Measurements from ENCODE around the gene PITPNM3.

Gene PITPNM3

DNA sequence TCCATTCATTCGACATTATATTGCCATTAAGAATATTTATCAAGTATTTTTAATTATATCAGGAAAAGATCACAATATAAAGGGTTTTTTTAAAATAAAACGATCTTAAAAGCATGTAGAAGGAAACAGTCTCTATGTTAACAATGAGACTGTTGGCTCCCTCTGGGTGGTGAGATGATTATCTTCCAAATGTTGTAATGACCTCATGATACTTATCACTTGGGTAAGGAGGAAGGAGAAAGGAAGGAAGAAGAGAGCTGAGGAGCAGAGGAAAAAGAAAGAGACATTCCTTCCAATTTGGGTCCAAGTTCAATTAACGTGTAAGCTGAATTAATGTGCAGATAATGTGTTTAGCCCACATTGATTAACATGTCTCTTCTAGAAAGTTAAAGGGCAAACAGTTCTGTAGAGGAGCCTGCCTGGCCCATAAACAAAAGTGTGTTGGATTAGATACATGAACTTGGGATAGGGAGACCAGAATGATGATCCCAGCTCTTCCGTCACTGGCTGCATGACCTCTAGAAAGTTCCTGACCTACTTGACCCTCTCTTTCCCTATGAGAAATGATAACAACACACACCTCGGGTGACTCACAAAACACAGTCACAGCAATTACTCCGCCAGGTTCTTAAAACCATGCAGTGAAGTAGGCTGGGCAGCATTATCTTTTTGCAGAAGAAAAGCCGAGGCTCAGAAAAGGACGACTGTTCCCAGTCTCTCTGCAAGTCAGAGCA is 80.1 kb downstream of the PITPNM3 start:
- DNase-seq, result no peak

DNA sequence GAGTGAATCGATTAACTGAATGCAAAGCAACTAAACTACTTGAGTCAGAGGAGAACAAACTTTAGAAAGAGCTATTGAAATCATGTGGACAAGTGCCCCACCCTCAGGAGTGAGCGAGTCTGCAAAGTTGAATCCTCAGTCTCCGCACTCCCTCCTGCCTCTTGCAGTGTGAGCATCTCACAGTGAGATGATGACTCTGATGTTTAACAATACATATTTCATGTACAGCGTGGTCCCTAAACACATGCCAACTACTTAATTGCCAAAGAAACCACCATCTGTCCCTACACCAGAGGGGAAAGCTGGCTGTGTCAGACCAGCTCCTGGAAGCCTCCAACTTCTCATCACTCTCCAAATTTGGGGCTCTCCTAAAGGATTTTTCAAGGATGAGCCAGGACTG is 80.9 kb downstream of the PITPNM3 start:
- no peak for DNase-seq

DNA sequence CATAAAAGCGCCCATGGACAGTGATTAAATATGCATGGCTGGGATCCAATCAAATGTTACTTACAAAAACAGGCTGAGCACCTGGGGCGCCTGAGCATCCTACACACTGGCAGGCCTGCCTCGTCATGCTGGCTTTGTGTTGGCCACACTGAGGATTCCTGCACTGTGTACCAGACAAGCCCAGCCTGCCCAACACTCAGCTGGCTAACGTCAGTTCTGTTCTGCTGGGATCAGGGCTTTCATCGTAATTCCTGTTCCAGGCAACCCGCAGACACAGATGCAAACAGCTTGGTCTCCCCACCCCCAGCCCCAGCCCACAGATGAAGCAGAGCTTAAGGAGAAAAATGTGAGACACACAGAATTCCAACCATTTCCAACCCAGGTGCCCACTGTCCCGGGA is 81.4 kb downstream of the PITPNM3 start:
- no peak for DNase-seq

DNA sequence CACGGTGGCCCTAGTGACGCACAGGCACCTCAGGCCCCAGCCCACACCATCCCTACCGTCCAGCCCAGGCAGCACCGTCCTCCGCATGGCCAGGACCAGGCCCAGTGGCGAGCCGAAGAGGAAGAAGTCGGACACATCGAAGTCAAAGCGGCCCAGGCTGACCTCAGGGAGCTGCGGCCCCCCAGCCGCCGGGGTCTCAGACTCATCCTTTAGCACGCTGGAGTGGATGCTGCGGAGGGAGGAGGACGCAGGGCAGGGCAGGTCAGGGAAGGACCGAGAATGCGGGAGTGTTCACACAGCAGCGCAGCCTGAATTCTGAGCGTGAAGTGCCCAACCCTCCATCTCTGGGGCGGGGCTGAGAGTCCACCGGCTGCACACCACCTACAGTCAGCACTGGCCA is 82.0 kb downstream of the PITPNM3 start:
- no peak for DNase-seq

DNA sequence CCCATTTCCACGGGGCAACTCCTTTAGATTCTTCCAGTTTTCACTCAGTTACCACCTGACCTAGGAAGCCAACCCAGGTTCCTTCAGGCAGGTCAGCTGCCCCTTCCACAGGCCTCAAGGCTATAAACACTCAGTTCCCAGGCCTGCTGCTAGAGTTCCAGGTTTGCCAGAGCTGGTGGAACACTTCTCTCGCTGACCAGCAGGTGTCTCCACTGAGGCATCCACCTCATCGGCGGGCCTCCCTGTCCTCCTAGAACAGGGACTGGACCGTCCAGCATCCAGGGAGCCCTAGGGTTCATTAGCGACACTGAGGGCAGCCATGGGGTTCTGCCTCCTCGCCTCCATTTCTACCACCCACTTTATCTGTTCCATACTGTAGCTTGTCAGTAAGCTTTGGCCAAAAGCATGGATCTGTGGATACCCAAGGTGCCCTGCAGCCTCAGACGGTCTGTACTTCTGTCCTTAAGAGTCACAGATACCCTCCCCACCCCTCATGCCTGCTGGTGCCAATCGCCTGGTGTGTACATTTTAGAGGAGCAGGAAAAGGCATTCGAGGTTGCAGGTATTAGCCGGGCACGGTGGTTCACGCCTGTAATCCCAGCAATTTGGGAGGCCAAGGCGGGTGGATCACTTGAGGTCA is 83.1 kb downstream of the PITPNM3 start:
- peak; percentile 58 for DNase-seq

DNA sequence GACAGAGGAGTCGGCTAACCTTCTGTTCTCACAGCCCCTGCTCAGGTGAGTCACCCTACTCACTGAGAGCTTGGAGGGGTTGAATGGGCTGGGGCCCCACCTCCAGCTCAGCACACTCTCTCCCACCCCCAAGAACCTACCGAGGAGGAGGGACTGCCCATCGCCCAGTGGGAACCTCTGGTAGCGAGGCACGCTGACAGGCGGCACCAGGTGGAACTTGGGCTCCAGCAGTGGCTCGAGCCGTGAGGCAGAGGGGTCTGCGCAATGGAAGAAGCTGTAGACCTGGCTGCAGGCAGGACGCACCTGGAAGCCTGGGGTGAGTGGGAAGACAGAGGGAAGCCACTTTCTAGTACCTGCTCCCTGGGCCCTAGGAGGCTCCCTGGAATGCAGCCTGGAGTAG is 83.8 kb downstream of the PITPNM3 start:
- no peak for DNase-seq

DNA sequence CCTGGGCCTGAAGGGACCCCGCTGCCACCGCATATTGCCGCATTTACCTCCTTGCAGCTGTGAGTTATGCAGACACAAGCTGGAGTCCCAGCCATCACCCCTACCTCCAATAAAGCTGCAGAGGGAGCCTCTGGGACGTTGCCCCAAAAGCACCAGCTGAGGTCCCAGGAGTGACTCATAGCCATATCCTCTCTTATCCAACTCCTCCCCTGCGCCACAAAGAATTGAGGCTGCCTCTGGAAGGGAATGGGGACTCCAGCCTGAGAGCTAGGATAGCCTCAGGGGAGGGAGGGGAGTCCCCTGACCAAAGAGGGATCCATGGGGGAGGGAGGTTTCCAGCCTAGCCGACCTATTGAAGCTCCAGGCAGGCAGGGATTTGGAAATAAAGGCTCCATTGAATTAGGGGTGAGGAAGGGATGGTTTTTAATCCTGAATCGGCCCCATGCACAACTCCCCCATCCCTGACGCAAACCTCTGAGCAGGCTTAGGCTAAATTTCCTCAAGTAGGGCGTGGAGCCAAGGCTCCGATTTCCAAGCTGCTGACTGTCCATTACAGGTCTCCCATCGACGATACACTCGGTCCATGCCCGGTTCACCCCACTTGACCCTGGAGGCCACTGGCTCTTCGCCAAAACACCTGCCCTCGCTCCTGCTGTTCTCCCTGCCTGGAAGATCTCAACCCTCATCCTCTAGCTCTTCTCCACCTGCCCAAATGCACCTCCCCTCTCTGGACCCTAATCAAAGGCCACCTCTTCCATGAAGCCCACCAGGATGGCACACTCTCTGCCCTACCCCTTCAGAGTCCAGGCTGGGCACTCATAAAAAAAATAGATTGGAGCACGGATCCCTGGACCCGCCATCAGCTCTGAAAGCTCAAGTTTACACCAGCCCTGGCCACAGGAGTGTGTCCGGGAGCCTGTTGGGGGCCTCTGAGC is 84.6 kb downstream of the PITPNM3 start:
- no peak for DNase-seq

DNA sequence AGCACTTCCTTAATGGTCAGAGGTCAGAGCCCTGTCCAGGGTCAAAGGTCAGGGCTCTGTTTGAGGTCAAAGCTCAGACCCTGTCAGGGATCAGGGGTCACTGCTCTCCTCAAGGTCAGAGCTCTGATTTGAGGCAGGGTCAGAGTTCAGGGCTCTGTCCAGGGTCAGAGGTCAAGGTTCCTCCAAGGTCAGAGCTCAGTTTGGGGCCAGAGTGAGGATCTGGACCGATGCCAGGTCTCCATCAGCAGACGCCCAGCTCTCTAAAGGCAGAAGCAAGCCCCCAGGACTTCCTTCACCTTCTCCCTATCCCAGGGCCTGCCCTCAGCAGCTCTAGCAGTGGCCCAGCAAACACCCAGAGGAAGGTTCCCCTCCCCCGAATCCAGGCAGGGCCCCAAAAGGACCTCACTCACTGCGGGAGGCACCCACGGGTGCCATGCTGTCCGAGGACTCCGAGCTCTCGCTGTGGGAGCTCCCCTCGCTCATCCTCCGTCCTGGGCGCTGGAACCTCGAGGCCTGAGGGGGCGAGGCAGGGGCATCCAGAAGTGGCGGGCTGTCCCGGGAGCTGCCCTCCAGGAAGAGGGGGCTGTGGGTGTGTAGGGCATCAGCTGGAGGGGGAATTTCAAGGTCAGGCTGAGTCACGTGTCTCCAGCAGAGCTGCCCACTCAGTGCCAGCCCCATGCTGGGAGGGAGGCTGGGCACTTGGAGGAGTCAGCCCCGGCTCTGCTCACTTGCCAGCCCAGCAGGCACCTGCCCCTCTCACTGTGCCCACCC is 85.4 kb downstream of the PITPNM3 start:
- DNase-seq, result no peak

DNA sequence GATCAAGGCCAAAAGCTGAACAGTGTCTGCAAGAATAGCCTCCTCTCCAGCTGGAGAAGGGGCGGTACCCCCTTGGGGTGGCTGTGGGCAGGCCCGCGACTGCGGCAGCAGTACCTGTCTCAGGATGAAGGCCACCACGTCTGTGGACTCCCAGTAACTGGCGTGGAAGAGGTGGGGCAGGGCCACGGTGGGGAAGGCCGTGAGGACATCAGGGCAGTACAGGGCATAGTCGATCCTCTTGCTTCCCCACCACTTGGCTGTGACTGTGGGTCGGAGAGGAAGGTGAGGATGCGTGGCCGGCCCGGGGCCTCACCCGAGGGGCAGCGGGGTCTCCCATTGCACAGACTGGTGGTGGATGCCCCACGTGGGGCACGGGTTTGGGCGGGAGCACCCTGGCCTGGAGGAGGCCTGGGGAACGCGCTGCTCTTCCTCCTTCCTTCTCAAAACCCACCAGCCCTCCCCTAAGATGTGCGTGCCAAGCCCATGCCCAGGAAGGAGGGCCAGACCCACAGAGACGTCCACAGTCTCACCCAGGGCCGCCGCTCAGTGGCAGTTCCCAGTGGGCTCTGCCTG is 86.1 kb downstream of the PITPNM3 start:
- DNase-seq, result no peak

DNA sequence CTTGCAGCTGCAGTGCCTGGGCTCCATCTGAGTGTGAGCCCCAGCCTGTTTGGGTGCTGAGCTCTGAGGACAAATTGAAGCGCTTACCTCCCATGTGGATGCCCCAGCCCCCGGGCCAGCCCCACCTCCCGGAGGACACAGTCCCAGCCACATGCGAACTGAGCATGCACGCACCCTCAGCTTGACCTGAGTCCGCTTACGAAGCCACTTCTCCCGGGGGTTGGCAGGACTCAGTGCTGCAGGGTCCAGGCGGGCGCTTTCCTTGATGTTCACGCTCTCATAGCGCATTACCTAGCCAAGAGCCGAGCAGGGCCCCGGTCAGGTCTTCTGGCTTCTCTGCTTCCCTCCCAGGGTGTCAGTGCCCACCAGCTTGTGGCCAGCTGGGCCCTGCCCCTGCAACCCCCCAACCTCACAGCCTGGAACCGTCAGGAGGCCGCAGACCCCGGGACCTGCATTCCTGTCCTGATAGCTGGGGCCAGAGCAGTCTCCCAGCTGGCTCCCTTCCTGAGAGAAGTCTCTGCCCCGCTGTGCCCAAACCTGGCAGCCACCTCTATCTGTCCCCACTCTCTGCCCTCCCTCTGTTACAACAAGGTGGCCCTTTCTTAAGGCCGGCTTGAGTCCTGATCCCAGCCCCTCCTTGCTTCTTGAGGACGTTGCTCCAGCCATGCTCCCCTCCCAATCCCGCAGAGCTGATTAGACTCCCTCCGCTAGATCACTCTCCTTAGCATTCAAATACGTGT is 88.1 kb downstream of the PITPNM3 start:
- no peak for DNase-seq

DNA sequence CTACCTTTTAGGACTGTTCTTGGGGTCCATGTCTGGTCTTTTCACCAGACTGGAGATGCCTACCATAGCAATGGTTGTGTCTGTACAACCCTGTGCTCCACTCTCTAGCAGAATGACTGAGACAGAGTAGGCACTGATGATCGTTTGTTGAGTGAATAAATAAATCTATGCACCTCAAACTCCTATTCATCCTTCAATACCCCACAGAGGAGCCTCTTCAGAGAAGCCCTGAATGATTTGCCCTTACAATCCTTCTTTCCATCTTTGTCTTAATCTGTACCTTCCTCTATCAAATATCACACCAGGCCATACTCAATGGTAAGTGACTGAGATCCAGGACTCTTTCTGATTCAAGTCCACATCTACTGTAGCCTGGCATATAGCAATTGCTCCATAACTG is 88.8 kb downstream of the PITPNM3 start:
- no peak for DNase-seq

DNA sequence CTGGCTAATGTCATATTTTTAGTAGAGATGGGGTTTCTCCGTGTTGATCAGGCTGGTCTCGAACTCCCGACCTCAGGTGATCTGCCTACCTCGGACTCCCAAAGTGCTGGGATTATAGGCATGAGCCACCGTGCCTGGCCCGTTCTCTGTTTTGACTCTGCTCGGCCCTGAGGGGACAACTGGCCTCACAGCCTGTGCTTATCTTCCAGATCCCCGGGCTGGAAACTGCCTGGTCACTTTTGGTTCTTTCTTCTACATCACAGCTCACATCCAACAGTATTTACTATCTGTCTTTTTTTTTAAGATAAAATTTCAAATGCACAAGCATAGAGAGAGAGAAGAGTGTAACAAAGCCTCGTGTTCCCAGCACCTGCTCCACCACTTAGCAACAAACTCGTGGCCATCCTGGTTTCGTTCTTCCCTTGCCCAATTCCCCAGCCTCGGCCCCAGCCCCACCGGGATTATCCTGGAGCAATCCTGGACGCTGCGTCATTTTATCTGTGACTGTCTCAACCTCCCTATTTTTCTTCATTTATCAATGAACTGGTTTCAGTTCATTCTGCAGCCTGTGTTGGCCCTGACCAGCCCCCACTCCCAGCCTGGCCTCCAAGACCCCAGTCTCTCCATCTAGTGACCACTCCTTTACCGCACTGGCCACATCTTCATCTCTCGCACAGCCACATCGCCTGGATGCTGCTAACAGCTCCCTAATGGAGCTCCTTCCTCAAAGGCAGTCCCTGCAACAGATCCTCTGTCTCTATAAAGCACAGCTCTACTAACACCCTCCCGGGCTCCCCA is 91.0 kb downstream of the PITPNM3 start:
- no peak for DNase-seq

DNA sequence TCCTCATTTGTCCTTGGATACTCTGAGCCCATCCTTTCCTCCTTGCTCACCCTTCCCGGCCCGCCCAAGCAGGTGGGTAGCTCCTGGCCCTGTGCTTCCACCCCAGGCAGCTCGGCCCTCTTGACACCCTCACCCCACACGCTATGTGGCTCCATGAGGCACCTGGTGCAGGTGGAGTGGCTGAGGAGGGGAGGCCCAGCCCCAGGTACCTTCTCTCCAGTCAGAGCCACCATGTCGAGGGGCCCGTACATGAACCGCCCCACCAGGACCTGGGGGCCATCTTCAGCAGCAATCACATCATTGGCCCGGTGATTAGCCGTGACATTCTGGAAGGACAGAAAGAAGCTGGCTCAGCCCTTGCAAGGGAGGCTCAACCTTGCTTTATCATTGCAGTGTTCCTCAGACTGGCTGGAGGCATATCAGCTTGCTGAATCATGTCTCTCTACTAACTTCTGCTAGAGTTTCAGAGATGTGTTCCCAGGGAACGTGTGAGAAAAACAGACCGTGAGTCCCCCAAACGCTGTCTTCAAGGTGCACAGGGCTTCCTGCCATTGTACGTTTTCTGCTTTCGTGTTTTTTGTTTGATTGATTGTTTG is 91.8 kb downstream of the PITPNM3 start:
- DNase-seq, result no peak

DNA sequence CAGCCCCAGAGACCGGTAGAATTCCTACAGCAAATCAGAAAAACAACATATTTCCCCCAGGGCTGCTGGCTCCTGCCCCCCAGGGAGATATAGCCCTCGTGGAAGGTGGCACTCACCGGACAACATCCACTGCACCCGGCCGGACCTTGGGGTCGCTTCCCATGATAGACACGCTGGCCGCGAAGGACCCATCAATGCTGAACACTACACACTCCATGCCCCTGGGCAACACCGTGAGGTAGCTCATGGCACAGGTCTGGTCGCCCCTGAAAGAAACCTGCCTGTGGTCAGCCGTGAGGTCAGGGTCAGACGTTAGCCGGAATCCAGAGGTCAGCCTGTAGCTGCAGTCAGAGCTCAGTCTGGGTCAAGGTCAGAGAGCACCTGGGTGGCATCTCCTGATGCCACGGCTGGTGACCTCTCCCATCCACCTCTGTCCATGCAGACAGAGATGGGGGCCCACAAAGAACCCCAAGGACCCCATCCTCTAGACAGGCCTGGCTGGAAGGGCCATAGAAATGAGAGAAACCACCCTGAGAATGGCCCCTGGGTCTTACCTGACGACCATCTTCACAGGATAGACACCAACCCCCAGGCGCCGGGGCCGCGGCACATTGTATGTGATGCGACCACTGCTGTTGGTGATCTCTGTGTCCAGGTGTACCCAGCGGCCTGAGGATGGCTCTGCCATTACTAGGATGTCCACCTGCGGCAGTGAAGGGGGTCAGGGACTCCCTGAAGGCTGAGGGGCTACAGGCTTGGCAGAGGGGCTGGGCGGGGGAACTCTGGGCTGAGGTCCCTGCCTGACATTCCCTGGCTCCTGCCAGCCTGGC is 92.5 kb downstream of the PITPNM3 start:
- no peak for DNase-seq

DNA sequence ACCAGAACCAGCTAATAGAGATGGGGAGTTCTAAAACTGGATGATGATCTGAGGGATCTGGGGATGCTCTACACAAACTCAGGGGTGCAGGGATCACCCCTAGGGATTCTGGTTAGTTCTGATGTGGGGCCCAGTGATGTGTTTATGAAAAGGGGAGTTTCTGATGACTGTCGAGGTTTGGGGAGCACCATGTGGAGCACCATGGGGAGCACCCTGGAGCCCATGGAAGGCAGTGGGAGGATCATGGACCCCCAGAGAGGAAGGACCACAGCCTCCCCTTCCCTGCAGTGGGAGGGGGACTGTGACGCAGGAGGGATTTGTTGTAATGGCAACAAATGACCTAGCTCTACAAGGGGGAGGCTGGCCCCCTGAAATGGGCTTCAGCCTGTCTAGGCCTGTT is 93.7 kb downstream of the PITPNM3 start:
- no peak for DNase-seq

DNA sequence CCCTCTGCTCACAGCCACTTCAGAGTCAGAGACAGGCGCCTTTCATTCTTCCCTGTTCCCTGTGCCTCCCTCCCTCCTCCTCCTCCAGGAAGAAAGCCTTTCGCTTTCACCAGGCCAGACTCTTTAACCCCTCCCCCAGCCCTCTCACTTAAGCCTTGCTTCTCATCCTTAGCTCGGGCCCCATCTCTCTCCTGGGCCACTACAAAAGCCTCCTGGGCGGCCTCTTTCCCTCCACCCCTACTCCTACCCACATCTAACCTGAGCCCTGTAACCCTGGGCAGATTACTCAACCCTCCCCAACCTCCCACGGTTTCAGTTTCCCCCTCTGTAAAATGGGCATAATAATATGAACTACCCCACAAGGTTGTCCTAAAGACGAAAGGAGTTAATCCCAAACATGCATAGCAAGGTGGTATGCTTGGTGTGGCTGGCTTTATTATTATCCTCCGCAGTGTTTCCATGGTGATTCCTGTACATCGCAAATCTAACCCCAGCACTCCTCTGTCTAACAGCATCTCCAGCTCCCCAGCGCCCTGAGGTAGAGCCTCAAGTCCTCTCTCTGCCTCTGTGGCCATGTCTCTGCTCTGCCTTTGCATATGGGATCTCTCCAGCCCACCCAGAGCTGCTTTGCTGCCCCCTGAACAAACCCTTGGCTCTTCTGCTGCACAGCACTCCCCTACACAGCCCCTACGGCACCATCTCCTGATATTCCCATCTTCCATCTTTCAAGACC is 94.4 kb downstream of the PITPNM3 start:
- no peak for DNase-seq

DNA sequence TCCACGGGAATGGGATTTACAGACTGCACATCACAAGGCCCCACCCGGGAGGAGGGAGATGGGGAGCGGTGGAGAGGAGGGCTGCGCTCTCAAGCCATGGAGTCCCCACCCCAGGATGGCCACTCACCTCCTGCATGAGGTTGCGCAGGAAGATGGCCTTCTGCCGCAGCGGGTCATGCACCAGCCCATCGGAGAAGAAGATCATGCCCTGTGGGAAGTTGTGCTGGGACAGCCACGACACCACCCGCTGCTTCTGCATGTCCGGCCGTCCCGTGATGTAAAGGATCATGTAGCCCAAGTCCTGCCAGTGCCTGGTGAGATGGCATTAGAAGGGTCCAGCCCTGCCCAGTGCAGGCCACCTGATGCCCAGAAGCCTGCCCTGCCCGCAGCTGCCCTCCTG is 95.1 kb downstream of the PITPNM3 start:
- no peak for DNase-seq

DNA sequence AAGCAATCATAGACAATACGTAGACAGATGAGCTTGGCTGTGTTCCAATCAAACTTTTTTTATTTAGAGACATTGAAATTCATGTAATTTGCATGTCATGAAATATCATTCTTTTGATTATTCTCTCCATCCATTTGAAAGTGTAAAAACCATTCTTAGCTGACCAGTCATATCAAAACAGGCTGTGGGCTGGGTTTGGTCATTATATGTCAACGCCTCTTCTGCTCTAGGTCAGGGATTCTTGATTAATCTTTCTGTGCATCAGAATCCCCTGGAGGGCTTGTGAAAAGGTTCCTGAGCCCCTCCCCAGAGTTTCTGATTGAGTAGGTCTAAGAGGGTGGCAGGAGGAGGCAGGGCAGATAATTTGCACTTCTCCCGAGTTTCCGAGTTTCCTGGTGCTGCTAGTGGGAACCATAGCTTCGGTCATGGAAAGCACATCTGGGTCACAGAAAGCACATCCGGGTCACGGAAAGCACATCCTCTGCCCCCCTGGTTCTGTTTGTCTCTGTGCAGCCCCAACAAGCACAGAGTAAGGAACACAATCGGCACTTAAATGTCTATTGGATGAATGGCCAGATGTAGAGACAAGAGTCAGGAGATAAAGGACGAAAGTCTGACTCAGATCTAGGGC is 95.7 kb downstream of the PITPNM3 start:
- DNase-seq, result no peak

All from NCI-H1105 treated with DMSO at 0.1 percent for 48 hours (cell line).